K562 treated with DMSO at 1 percent for 12 hours (cell line): ENCODE data around the gene TERC. TPM values are rescaled to one million over a fixed set of nuclear protein-coding genes. Genes with fewer than 3 reads are reported as not detected.

Experiments
- total RNA-seq: library from RNA; unstranded; fragments of 300-600 nt; gene quantifications from 2 replicates; pipeline ENCODE4 v1.2.3, GENCODE V29; 2022; ENCODE audit not compliant: insufficient read depth

Gene TERC
- not detected in 2 replicates for total RNA-seq

DNA sequence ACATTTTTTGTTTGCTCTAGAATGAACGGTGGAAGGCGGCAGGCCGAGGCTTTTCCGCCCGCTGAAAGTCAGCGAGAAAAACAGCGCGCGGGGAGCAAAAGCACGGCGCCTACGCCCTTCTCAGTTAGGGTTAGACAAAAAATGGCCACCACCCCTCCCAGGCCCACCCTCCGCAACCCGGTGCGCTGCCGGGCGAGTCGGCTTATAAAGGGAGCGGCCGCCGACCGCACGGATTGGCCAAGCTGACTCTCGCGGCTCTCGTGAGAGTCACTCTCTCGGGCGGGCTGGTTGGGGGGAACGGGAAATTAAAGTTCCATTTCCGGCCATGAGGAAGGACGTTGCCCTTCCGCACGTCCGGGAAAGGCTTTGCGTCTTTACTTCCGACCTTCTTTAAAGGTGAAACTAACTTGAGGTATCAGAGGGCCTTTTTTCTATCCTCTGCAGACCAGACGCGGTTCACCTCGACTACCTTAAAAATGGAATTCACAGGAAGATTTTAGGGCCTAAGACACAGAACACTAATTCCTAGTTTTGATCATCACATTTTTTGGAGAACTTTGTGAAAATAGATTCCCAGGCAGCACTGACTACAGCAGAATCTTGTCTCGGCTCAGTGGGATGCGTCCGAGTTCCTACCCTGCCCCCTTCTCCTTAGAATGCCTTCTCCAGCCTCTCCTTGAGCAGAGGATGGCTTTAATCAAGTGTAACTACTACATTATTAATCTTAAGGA, at the start of gene TERC:
TSS of gene TERC (minus strand) at position 179 of the 731 bp plus-strand sequence.

DNA sequence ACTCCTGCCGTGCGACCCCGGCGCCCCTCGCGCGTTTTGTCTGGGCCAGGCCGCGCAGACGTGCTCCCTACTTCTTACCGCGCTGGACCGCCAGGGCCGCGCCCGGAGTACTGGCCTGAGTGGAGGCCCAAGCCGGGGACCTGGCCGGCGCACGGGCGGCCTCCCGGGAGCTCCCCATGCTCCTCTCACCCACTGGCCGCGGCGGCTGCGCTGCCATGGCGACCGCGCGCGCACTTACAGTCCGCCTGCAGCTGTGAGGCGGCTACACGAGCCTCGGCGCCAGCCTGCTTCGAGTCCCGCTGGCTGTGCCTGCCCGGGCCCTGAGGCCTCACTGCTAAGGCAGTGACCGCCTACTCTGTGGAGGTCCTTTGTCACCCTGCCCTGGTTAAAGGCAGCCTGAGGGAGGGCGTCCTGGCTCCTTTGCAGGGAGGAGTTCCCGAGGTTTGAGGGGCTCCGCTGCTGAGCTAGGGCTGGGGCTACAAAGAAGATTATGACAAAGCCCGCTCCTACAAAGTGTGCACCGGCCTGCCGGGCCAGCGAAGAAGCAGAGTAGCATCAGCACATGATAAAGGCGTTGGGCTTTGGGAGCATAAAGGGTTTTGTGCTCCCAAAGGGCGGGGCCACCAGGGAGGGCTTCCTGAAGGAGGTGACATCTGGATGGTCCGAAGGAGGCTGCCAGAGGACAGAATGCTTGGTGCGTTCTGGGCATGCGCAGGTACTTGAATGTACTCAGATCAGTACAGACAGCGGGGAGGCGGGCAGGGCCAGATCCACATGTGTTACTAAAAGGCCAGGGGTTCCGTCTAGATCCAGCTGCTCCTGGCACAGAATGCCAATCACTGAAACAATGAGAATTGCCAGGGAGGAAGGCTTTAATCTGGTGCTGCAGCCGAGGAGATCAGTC, 47.7 kb upstream of the TERC start, which contains the start of the genes LRRC34 and LRRIQ4:
TSS of gene LRRC34 (minus strand) at position 573 of the 904 bp plus-strand sequence. CDS start at position 217, 356 bp downstream.
TSS of gene LRRIQ4 (plus strand) at position 539 of the 904 bp plus-strand sequence. CDS start 9,052 bp downstream, outside the sequence.

GRCh38 chr3:169772897-169773816, 8.3 kb upstream of the TERC start, which contains the start of gene MYNN:
MYNN (plus strand) TSS chr3:169773396; CDS start chr3:169774296, 900 bp downstream.

DNA sequence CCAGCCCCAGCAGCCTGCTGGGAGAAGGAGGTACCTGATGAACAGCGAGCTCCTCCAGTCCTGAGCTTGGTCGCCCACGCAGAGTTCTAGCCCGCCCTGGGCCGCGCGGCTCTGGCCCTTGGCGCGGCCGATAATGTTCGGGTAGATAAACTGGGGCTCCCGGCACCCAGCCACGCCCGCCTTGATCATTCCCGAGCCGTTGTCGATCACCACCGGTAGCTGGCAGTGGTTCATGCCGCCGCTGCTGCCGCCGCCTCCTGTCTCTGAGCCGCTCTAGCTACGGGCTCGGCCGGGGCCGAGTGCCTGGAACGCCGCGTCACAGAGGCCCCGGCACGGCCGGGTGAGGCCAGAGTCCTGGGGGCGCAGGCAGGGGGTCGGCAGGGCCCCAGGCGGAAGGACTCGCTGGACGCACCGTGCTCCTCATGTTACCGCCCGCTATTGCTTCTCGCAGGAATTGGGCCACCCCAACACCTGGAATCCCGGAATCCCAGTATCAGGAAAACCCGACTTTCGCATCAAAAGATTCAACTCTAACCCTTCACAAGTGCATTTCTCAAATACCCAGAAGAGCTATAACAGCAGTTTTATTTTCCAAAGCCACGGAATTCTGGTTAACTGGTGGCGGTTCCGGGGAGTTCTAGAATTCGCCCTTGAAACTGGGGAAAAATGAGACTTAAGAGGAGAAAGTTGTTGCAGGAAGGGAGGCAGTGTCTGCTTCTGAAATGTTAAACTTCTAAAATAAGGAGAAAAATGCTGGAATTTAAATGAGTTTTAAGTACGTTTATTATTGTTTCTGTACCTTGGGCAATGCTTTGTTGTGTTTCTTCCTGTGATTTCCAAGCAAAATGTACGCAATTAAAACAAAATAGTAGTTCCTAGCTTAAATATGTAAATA, 4.7 kb upstream of the TERC start, which contains the start of gene ACTRT3:
TSS of gene ACTRT3 (minus strand) at position 275 of the 895 bp plus-strand sequence. CDS start at position 234, 41 bp downstream.

Other genes with a start within 250 kb of the TERC start
- gene MECOM, start 101.3 kb downstream of the TERC start, total RNA-seq: 1.9 and 9.6 TPM in 2 replicates
- not detected in 2 replicates for gene ACTRT3, start 4.5 kb upstream of the TERC start, total RNA-seq
- 4.3 and 9.0 TPM in 2 replicates for gene MYNN, start 8.3 kb upstream of the TERC start, total RNA-seq
- not detected in 2 replicates for gene LRRIQ4, start 47.8 kb upstream of the TERC start, total RNA-seq
- gene LRRC34, start 47.8 kb upstream of the TERC start, total RNA-seq: not detected in 2 replicates
- not detected in 2 replicates for gene LRRC31, start 104.9 kb upstream of the TERC start, total RNA-seq
- gene SAMD7, start 146.5 kb upstream of the TERC start, total RNA-seq: not detected in 2 replicates
- 39.4 and 46.7 TPM in 2 replicates for gene SEC62, start 201.7 kb upstream of the TERC start, total RNA-seq